GM21447 (cell line): Measurements from ENCODE around the gene SUSD6.

Source experiments
- ATAC-seq: cut with Tn5 transposase; IDR thresholded peaks from one replicate; pipeline ENCODE4 v1.9.1; 2021; ENCODE audit not compliant: unreplicated experiment

SUSD6 gene

GRCh38 chr14:69670093-69670492, 58.7 kb downstream of the SUSD6 start:
- ATAC-seq = no peak

- no peak for ATAC-seq
These were observed 60.1 kb downstream of the SUSD6 start for GRCh38 chr14:69671365-69672030.

GRCh38 chr14:69672356-69672755, 61.0 kb downstream of the SUSD6 start:
- no peak for ATAC-seq

GRCh38 chr14:69673104-69673503, 61.7 kb downstream of the SUSD6 start:
- peak; percentile 47 for ATAC-seq

- peak; percentile 35 for ATAC-seq
These were observed 62.3 kb downstream of the SUSD6 start for GRCh38 chr14:69673578-69674305.

- ATAC-seq = no peak
These were observed 63.3 kb downstream of the SUSD6 start for GRCh38 chr14:69674546-69675244.

GRCh38 chr14:69675245-69675583, 63.8 kb downstream of the SUSD6 start:
- no peak for ATAC-seq

GRCh38 chr14:69675877-69676416, 64.6 kb downstream of the SUSD6 start:
- ATAC-seq = peak; percentile 70

GRCh38 chr14:69676723-69677122, 65.3 kb downstream of the SUSD6 start:
- no peak for ATAC-seq

GRCh38 chr14:69680297-69680696, 68.9 kb downstream of the SUSD6 start:
- ATAC-seq = no peak

- no peak for ATAC-seq
These were observed 70.7 kb downstream of the SUSD6 start for GRCh38 chr14:69682136-69682535.

- no peak for ATAC-seq
These were observed 71.3 kb downstream of the SUSD6 start for GRCh38 chr14:69682621-69683263.

- ATAC-seq = no peak
These were observed 72.6 kb downstream of the SUSD6 start for GRCh38 chr14:69683971-69684370.

GRCh38 chr14:69684461-69685217, 73.2 kb downstream of the SUSD6 start:
- ATAC-seq = no peak

- ATAC-seq = no peak
These were observed 73.8 kb downstream of the SUSD6 start for GRCh38 chr14:69685218-69685616.

- ATAC-seq = no peak
These were observed 74.3 kb downstream of the SUSD6 start for GRCh38 chr14:69685716-69686115.

- ATAC-seq = no peak
These were observed 76.4 kb downstream of the SUSD6 start for GRCh38 chr14:69687606-69688298.

- ATAC-seq = no peak
These were observed 76.9 kb downstream of the SUSD6 start for GRCh38 chr14:69688299-69688649.

GRCh38 chr14:69690042-69690441, 78.6 kb downstream of the SUSD6 start:
- ATAC-seq = no peak

GRCh38 chr14:69692594-69692993, 81.2 kb downstream of the SUSD6 start:
- no peak for ATAC-seq
